Measurements from ENCODE around the gene DOLPP1.

GRCh38 chr9:129107651-129108050 lies 26.7 kb downstream of the DOLPP1 start:
- no peak for TF ChIP-seq CTCF (IDR thresholded peaks at IDR 0.05; ENCODE audit: low read depth, low read length)
- TF ChIP-seq EZH2phosphoT487 (IDR thresholded peaks at IDR 0.05; ENCODE audit: low read depth) = no peak

Data from OCI-LY3 (cell line).